ENCODE measurements around the gene PHKG2. TPM values are rescaled to one million over a fixed set of nuclear protein-coding genes. Genes with fewer than 3 reads are reported as not detected.

The PHKG2 gene
- total RNA-seq, 2 experiments from 2014 or later = 42.1 to 43.7 TPM

GRCh38 chr16:30760577-30761426 is 12.6 kb downstream of the PHKG2 start:
- Mint-ChIP-seq H3K27me3 (ENCODE audit: low read depth) (no peaks in the 10 kb centered on the region), H3K4me3 (peak overlapping the region; percentile 89), H3K27ac (peak overlapping the region; percentile 92), H3K36me3 (ENCODE audit: low read depth) (peaks cover 34% of the 10 kb centered on the region), H3K4me1 (ENCODE audit: low read depth) (peaks cover 33% of the 10 kb centered on the region), H3K9me3 (ENCODE audit: insufficient read depth) (no peaks in the 10 kb centered on the region)
- POLR2A ChIA-PET = interaction anchor here (1.9 kb wide), 1 partner anchor 13 kb away, joined by 9 read pairs; the partner anchor contains the start of gene PHKG2
- CTCF ChIA-PET = interaction anchor here (0.6 to 2.5 kb wide), 5 partner anchors 10 to 175 kb away, joined by 3 to 7 read pairs (median 3); no protein-coding TSS in a partner anchor
- DNase-seq (no peak), ATAC-seq (no peak)

GRCh38 chr16:30761427-30761927 is 13.3 kb downstream of the PHKG2 start:
- H3K27me3 Mint-ChIP-seq (ENCODE audit: low read depth) = no peaks in the 10 kb centered on the region
- peak overlapping the region; percentile 89 for H3K4me3 Mint-ChIP-seq
- H3K36me3 Mint-ChIP-seq (ENCODE audit: low read depth) = peaks cover 37% of the 10 kb centered on the region
- H3K4me1 Mint-ChIP-seq (ENCODE audit: low read depth) = peaks cover 33% of the 10 kb centered on the region
- ATAC-seq (peak; percentile 55), DNase-seq (peak; percentile 68)
- CTCF ChIA-PET = interaction anchor here (1.2 to 1.4 kb wide), 2 partner anchors 9 to 83 kb away, joined by 3 read pairs; no protein-coding TSS in a partner anchor
- POLR2A ChIA-PET = no interaction called here
- H3K27ac Mint-ChIP-seq = peak overlapping the region; percentile 92
- H3K9me3 Mint-ChIP-seq (ENCODE audit: insufficient read depth) = no peaks in the 10 kb centered on the region

GRCh38 chr16:30761928-30762902 is 14.0 kb downstream of the PHKG2 start, which contains the start of the genes CFAP119 and RNF40:
CFAP119 (minus strand) TSS chr16:30762062; CDS start chr16:30761748, 314 bp downstream.
RNF40 (plus strand) TSS chr16:30762322; CDS start chr16:30762546, 224 bp downstream.
- peak; percentile 96 for DNase-seq
- ChIA-PET CTCF (interaction anchor here (1.1 to 1.2 kb wide), 4 partner anchors 8 to 82 kb away, joined by 3 to 4 read pairs (median 4); partner anchors contain the start of gene PHKG2), POLR2A (interaction anchor here (0.6 to 0.7 kb wide), 2 partner anchors 30 to 105 kb away, joined by 3 read pairs; no protein-coding TSS in a partner anchor)
- H3K4me3 Mint-ChIP-seq = peak within 1 kb of the TSS; percentile 89
- no peaks in the 10 kb centered on the region for H3K27me3 Mint-ChIP-seq (ENCODE audit: low read depth)
- peak within 1 kb of the TSS; percentile 92 for H3K27ac Mint-ChIP-seq
- peaks cover 44% of the 10 kb centered on the region for H3K36me3 Mint-ChIP-seq (ENCODE audit: low read depth)
- no peaks in the 10 kb centered on the region for H3K9me3 Mint-ChIP-seq (ENCODE audit: insufficient read depth)
- ATAC-seq = peak; percentile 93
- H3K4me1 Mint-ChIP-seq (ENCODE audit: low read depth) = peaks cover 33% of the 10 kb centered on the region

DNA sequence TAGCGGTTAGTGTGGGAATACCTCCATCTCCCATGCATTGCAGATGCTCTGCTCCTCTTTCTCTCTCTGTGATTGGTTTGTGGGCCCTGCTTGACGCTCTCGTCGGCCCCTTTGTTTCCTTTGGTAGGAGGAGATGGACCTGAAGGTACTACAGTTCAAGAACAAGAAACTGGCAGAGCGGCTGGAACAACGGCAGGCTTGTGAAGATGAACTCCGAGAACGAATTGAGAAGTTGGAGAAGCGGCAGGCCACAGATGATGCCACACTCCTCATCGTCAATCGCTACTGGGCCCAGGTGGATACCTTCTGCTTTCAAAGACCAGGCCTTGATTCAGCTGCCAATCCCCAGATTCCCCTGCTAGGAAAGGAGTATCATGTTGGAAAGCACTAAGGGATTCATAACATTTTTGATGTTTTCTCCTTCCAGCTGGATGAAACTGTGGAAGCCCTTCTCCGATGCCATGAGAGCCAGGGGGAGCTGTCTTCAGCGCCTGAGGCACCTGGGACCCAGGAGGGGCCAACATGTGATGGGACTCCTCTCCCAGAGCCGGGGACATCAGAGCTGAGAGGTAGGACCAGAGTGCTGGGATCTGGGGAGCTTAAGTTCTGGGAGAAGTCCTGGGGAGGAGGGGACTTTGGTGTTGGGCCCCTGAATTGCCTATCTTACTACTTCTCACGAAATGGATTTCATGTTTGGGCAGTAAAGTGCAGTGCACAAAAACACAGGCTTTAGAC is 14.9 kb downstream of the PHKG2 start:
- ChIA-PET POLR2A (interaction anchor here (0.6 to 1.1 kb wide), 5 partner anchors 15 to 746 kb away, joined by 3 to 6 read pairs (median 3); partner anchors contain the start of gene PHKG2), CTCF (interaction anchor here (1.1 to 1.2 kb wide), 3 partner anchors 9 to 51 kb away, joined by 3 to 4 read pairs (median 4); partner anchors contain the start of gene PHKG2)
- H3K9me3 Mint-ChIP-seq (ENCODE audit: insufficient read depth) = no peaks in the 10 kb centered on the region
- H3K4me3 Mint-ChIP-seq = peak overlapping the region; percentile 89
- H3K27ac Mint-ChIP-seq = peak overlapping the region; percentile 92
- peaks cover 51% of the 10 kb centered on the region for H3K36me3 Mint-ChIP-seq (ENCODE audit: low read depth)
- H3K27me3 Mint-ChIP-seq (ENCODE audit: low read depth) = no peaks in the 10 kb centered on the region
- DNase-seq (no peak), ATAC-seq (no peak)
- peaks cover 33% of the 10 kb centered on the region for H3K4me1 Mint-ChIP-seq (ENCODE audit: low read depth)

- ChIA-PET POLR2A (interaction anchor here (0.9 to 1.1 kb wide), 2 partner anchors 16 to 56 kb away, joined by 3 to 6 read pairs; partner anchors contain the start of gene PHKG2), CTCF (no interaction called here)
- no peak for ATAC-seq
- peaks cover 33% of the 10 kb centered on the region for H3K4me1 Mint-ChIP-seq (ENCODE audit: low read depth)
- no peak for DNase-seq
- H3K27ac Mint-ChIP-seq = no peak overlapping the region
- H3K4me3 Mint-ChIP-seq = peak overlapping the region; percentile 28
- no peaks in the 10 kb centered on the region for H3K27me3 Mint-ChIP-seq (ENCODE audit: low read depth)
- peaks cover 55% of the 10 kb centered on the region for H3K36me3 Mint-ChIP-seq (ENCODE audit: low read depth)
- no peaks in the 10 kb centered on the region for H3K9me3 Mint-ChIP-seq (ENCODE audit: insufficient read depth)
Observed at GRCh38 chr16:30764086-30764485, 15.9 kb downstream of the PHKG2 start.

DNA sequence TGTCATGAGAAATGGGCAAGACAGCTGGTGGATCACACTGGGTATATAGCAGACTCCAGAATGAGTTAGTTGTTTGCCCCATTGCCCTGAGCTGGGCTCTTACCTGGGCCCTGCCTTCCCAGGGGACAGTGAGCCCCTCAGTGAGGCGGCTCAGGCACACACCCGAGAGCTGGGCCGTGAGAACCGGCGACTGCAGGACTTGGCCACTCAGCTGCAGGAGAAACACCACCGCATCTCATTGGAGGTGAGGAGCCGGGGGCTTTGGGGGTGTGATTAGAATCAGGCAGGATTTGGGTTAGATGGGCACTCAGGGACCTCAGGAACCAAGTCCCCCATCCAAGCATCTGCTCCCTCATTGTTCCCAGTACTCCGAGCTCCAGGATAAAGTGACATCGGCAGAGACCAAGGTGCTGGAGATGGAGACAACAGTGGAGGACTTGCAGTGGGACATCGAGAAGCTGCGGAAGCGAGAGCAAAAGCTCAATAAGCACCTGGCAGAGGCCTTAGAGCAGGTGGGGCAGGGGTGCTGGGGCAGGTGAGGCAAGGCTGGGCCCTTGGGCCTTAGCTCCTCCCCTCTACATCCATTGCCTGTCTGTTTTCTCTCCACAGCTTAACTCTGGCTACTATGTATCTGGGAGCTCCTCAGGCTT is 16.7 kb downstream of the PHKG2 start:
- Mint-ChIP-seq H3K9me3 (ENCODE audit: insufficient read depth) (no peaks in the 10 kb centered on the region), H3K27ac (no peak overlapping the region), H3K27me3 (ENCODE audit: low read depth) (no peaks in the 10 kb centered on the region), H3K4me3 (no peak overlapping the region), H3K4me1 (ENCODE audit: low read depth) (peaks cover 33% of the 10 kb centered on the region), H3K36me3 (ENCODE audit: low read depth) (peaks cover 63% of the 10 kb centered on the region)
- ATAC-seq = no peak
- POLR2A ChIA-PET = interaction anchor here (0.9 to 1.6 kb wide), 2 partner anchors 17 to 57 kb away, joined by 3 read pairs; no protein-coding TSS in a partner anchor
- DNase-seq = no peak
- CTCF ChIA-PET = no interaction called here

DNA sequence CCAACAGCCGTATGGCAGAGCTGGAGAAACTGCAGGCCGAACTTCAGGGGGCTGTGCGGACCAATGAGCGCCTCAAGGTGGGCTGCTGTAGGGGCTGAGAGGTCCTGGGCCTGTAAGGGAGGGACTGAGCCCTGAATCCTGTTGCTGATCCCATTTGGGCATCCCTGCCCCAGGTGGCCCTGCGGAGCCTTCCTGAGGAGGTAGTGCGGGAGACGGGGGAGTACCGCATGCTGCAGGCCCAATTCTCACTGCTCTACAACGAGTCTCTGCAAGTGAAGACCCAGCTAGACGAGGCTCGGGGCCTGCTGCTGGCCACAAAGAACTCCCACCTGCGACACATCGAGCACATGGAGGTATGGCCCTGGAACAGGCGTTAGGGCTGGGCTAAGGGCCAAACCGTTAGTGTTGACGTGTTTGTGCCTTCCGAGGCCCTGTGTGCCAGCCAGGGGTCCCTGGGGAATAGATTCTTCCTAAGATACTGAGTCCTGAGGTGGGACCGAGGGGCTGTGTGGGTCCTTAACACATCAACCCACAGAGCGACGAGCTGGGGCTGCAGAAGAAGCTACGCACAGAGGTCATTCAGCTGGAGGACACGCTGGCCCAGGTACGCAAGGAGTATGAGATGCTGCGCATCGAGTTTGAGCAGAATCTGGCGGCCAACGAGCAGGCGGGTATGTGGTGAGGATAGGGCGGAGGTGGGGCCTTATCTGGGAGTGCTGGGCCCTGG is 18.1 kb downstream of the PHKG2 start:
- ATAC-seq = no peak
- no peaks in the 10 kb centered on the region for H3K27me3 Mint-ChIP-seq (ENCODE audit: low read depth)
- H3K4me1 Mint-ChIP-seq (ENCODE audit: low read depth) = peaks cover 25% of the 10 kb centered on the region
- POLR2A ChIA-PET = interaction anchor here (1.6 kb wide), 1 partner anchor 16 kb away, joined by 3 read pairs; no protein-coding TSS in a partner anchor
- no peak for DNase-seq
- no peak overlapping the region for H3K4me3 Mint-ChIP-seq
- CTCF ChIA-PET = no interaction called here
- H3K27ac Mint-ChIP-seq = no peak overlapping the region
- H3K36me3 Mint-ChIP-seq (ENCODE audit: low read depth) = peaks cover 70% of the 10 kb centered on the region
- no peaks in the 10 kb centered on the region for H3K9me3 Mint-ChIP-seq (ENCODE audit: insufficient read depth)

GRCh38 chr16:30766933-30767284 is 18.7 kb downstream of the PHKG2 start:
- no peak for ATAC-seq

DNA sequence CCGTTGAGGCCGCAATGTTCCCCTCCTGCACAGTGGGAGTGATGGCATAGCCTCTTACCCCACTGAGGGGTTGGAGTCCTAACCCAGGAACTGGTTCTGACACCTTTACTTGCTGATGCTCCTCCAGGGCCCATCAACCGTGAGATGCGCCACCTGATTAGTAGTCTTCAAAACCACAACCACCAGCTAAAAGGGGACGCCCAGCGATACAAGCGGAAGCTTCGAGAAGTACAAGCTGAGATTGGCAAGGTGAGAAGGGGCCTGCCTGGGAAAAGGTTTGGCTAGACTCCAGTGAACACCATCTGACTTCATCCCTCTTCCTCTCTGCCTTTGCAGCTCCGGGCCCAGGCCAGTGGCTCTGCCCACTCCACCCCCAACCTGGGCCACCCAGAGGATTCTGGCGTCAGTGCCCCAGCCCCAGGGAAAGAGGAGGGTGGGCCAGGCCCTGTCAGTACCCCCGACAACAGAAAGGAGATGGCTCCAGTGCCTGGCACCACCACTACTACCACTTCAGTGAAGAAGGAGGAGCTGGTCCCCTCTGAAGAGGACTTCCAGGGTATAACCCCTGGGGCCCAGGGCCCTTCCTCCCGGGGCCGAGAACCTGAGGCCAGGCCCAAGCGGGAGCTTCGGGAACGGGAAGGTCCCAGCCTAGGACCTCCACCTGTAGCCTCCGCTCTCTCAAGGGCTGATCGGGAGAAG is 19.7 kb downstream of the PHKG2 start:
- H3K9me3 Mint-ChIP-seq (ENCODE audit: insufficient read depth) = no peaks in the 10 kb centered on the region
- peaks cover 26% of the 10 kb centered on the region for H3K4me1 Mint-ChIP-seq (ENCODE audit: low read depth)
- ChIA-PET POLR2A (interaction anchor here (1.1 kb wide), 1 partner anchor 11 kb away, joined by 3 read pairs; no protein-coding TSS in a partner anchor), CTCF (no interaction called here)
- no peaks in the 10 kb centered on the region for H3K27me3 Mint-ChIP-seq (ENCODE audit: low read depth)
- H3K4me3 Mint-ChIP-seq = no peak overlapping the region
- DNase-seq (no peak), ATAC-seq (no peak)
- no peak overlapping the region for H3K27ac Mint-ChIP-seq
- peaks cover 78% of the 10 kb centered on the region for H3K36me3 Mint-ChIP-seq (ENCODE audit: low read depth)

More at GRCh38 chr16:30766933-30767284, 18.7 kb downstream of the PHKG2 start:
- no peaks in the 10 kb centered on the region for H3K27me3 Mint-ChIP-seq (ENCODE audit: low read depth)
- peaks cover 26% of the 10 kb centered on the region for H3K4me1 Mint-ChIP-seq (ENCODE audit: low read depth)
- peaks cover 73% of the 10 kb centered on the region for H3K36me3 Mint-ChIP-seq (ENCODE audit: low read depth)
- H3K27ac Mint-ChIP-seq = no peak overlapping the region
- CTCF ChIA-PET = no interaction called here
- H3K9me3 Mint-ChIP-seq (ENCODE audit: insufficient read depth) = no peaks in the 10 kb centered on the region
- POLR2A ChIA-PET = no interaction called here
- DNase-seq = no peak
- H3K4me3 Mint-ChIP-seq = no peak overlapping the region
